ENCODE measurements around the gene TLNRD1.

DNA sequence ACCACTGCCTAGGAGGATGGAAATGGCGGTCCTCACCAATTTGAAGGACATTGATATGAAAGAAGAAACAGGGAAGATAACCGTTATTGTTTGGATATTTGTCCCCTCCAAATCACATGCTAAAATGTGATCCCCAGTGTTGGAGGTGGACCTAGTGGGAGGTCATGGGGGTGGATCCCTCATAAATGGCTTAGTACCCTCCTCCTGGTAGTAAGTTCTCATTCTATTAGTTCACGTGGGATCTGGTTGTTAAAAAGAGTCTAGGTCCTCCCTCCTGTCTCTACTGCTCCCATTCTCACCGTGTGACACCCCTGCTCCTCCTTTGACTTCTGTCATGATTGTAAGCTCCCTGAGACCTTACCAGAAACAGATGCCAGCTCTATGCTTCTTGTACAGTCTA lies 30.5 kb downstream of the TLNRD1 start:
- no peak for TF ChIP-seq POLR2A (IDR thresholded peaks at IDR 0.05)
- TF ChIP-seq, protein P1, sequence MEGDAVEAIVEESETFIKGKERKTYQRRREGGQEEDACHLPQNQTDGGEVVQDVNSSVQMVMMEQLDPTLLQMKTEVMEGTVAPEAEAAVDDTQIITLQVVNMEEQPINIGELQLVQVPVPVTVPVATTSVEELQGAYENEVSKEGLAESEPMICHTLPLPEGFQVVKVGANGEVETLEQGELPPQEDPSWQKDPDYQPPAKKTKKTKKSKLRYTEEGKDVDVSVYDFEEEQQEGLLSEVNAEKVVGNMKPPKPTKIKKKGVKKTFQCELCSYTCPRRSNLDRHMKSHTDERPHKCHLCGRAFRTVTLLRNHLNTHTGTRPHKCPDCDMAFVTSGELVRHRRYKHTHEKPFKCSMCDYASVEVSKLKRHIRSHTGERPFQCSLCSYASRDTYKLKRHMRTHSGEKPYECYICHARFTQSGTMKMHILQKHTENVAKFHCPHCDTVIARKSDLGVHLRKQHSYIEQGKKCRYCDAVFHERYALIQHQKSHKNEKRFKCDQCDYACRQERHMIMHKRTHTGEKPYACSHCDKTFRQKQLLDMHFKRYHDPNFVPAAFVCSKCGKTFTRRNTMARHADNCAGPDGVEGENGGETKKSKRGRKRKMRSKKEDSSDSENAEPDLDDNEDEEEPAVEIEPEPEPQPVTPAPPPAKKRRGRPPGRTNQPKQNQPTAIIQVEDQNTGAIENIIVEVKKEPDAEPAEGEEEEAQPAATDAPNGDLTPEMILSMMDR (IDR thresholded peaks at IDR 0.05), result no peak
